Fibroblast of pulmonary artery (primary cell): Measurements from ENCODE around the gene SCYL1.
A peak's percentile ranks its signal among the peaks of the same experiment; 100 is the strongest.

ENCODE experiments used
- DNase-seq: peaks from one replicate; pipeline ENCODE4 v3.0.0-alpha.2; 2010; ENCODE audit warnings: low read depth
- H3K4me3 ChIP-seq: replicated peaks from 2 replicates; pipeline ENCODE4 v1.5.1; 2011; ENCODE audit warnings: low read depth, mild to moderate bottlenecking, control low read depth, low read length, moderate library complexity
- CTCF ChIP-seq: IDR thresholded peaks from 2 replicates; pipeline ENCODE4 v1.5.1; 2011; ENCODE audit warnings: mild to moderate bottlenecking, control low read depth, low read length, inconsistent platforms; ENCODE audit errors: missing control alignments

SCYL1 gene

GRCh38 chr11:65573391-65574079 is 48.7 kb downstream of the SCYL1 start:
- peak overlapping the region; percentile 59 for H3K4me3 ChIP-seq
- TF ChIP-seq CTCF: no peak
- DNase-seq: no peak

GRCh38 chr11:65574109-65574810 is 49.4 kb downstream of the SCYL1 start:
- H3K4me3 ChIP-seq: peak overlapping the region; percentile 65
- TF ChIP-seq CTCF: peak; percentile 39
- DNase-seq: peak; percentile 98

GRCh38 chr11:65574811-65575567 is 50.1 kb downstream of the SCYL1 start:
- H3K4me3 ChIP-seq: peak overlapping the region; percentile 65
- no peak for DNase-seq
- TF ChIP-seq CTCF: no peak

GRCh38 chr11:65575568-65576231 is 50.8 kb downstream of the SCYL1 start, which contains the start of gene EHBP1L1:
Gene EHBP1L1, plus strand, starts transcription at chr11:65576053. Its CDS starts 250 bp downstream, at chr11:65576303.
- peak; percentile 55 for DNase-seq
- TF ChIP-seq CTCF: no peak
- peak within 1 kb of the TSS; percentile 65 for H3K4me3 ChIP-seq

- no peak for DNase-seq
These were observed 51.5 kb downstream of the SCYL1 start for GRCh38 chr11:65576232-65576866.

More at GRCh38 chr11:65576232-65576866, 51.5 kb downstream of the SCYL1 start:
- H3K4me3 ChIP-seq: peak overlapping the region; percentile 65
- no peak for TF ChIP-seq CTCF
